Measurements from ENCODE around the gene TIAL1. TPM values are rescaled to one million over a fixed set of nuclear protein-coding genes. Genes with fewer than 3 reads are reported as not detected.
"Not testable (repeated sequence)": the region's sequence is repeated elsewhere in the genome, so short reads cannot be mapped to it uniquely, and the experiment has no call there.

TIAL1 gene
- polyA plus RNA-seq, 3 donors, result 139 to 160 (median 148) TPM

- DNase-seq (ENCODE audit: low read depth in 3 of 3, low spot score in 2 of 3), result no peak
Measured at GRCh38 chr10:119533473-119533872, 63.3 kb downstream of the TIAL1 start.

DNA sequence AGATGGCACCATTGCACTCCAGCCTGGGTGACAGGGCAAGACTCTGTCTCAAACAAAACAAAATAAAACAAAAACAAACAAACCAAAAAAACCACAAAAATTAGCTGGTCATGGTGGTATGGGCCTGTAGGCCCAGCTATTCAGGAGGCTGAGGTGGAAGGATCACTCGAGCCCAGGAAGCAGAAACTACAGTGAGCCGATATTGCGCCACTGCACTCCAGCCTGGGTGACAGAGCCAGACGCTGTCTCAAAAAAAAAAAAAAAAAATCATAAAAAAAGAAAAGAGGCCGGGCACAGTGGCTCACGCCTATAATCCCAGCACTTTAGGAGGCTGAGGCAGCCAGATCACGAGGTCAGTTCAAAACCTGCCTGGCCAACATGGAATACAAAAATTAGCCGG lies 64.0 kb downstream of the TIAL1 start:
- not testable (repeated sequence) for DNase-seq (ENCODE audit: low read depth in 3 of 3, low spot score in 2 of 3)

DNA sequence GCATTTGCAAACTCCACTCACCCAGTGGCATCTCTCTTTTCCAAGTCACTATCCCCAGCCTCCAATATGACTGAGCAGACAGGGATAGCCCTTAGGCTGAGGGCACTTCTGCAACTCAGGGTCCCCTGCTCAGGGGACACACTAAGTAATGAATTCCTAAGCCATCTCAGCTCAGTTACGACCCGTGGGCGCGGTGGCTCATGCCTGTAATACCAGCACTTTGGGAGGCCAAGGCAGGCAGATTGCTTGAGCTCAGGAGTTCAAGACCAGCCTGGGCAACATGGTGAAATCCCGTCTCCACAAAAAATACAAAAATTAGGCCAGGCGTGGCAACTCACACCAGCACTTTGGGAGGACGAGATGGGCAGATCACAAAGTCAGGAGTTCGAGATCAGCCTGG lies 64.5 kb downstream of the TIAL1 start:
- DNase-seq (ENCODE audit: low read depth in 3 of 3, low spot score in 2 of 3), result not testable (repeated sequence)

- DNase-seq (ENCODE audit: low read depth in 3 of 3, low spot score in 2 of 3), result no peak
Measured at GRCh38 chr10:119531067-119531466, 65.7 kb downstream of the TIAL1 start.

GRCh38 chr10:119528663-119529237 lies 68.0 kb downstream of the TIAL1 start:
- DNase-seq (ENCODE audit: low read depth in 3 of 3, low spot score in 2 of 3), result not testable (repeated sequence)

DNA sequence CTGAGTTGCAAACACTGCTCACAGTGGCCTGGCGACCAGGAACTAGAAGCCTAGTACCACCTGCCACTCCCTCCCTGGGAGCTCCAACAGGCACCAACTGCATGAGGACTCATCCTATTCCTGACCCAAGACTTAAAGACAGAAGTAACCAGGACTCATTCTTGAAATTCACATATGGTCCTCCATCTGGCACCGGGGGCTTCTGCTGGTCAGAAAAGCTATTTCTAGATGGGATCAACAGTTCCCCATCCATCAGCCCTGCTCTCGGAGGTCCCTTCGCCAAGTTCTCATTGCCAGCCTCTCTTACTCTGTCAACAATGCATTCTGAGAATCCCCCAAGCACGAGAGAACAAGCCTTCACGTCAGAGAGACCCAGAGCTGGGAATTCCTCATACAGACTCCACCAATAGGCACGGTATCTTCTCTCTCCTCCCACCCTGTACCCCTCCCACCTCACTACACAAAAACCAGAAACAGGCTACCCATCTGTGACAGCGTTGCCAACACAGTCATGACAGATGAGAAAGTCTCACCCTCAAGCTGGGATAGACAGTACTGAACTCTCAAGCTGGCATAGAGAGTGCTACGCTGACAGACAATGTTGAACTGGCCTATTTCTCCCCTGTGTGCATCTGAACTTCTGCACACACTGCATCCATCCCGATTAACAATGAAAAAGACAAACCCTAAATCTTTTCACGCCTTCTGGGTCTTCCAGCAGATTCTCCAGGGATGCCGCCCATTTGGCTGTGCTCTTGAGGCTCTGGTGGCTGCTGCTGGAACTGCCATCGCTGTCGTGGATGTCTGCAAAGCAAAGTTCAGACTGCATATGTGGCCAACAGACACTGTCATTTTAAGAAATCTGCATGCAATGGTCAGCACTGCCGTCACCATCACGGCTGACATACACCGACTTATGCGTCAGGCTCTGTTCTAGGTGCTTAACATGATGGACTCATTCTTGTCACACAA lies 69.9 kb downstream of the TIAL1 start:
- no peak for DNase-seq (ENCODE audit: low read depth in 3 of 3, low spot score in 2 of 3)

- DNase-seq (ENCODE audit: low read depth in 3 of 3, low spot score in 2 of 3), result no peak
Measured at GRCh38 chr10:119526149-119526548, 70.6 kb downstream of the TIAL1 start.

DNA sequence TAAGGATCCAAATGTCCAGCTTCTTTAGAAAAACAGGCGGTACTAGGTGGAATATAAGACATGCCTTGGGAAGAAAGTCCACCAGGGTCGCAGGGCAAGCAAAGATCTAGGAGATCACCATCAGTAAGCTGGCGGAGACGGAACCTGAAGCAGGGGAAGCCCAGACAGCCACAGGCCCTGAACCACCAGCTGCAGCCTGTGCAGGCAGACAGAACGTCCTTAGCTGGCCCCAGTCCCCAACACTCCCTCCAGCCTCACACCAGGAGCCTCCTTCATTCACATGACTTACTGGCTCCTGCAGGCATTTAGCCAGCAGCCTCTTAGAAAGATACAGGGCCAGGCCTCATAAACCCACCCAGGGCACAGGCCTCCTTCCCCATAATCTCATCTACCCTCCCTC lies 71.6 kb downstream of the TIAL1 start:
- no peak for DNase-seq (ENCODE audit: low read depth in 3 of 3, low spot score in 2 of 3)

- DNase-seq (ENCODE audit: low read depth in 3 of 3, low spot score in 2 of 3), result no peak
Measured at GRCh38 chr10:119524720-119525070, 72.1 kb downstream of the TIAL1 start.

DNA sequence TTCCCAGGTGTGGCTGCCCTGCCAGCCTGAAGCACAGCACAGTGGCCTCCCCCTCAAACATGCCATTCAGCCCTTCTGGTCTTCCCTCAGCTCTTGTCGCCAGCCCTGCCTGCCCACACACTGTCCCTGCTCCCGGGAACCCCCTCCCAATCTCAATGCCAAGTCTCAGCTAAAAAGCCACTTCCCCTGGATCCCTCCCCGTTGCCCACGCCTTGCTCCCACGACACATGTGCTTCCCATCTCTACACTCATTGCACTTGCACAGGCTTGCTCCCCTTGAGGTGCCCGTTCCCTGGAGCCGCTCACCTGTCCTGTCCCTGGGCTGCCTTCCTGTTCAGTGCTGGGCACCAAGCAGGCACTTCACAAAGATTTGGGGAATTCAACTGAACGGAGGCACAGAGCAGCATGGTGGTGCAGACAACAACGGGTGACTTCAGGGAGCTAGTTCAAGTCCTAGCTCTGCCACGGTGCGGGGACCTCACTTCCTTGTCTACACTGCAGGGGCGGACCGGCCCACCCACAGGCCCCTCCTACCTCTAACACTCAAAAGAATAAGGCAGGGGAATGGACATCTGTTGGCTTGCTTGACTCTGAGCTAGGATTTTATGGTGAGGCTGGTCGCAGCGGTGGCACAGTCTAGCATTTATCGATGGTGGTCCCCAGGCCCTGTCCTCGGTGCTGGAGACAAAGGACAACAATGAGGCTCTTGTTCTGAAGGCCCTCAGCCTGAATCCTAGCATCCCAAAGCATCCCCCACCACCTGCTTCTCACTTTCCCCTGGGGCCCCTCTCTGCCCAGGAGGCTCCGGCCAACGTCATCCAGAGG lies 72.7 kb downstream of the TIAL1 start:
- no peak for DNase-seq (ENCODE audit: low read depth in 3 of 3, low spot score in 2 of 3)

Other genes with a start within 250 kb of the TIAL1 start
- gene RGS10, start 54.2 kb downstream of the TIAL1 start, polyA plus RNA-seq (ENCODE audit: insufficient read length in 3 of 3), result 10 to 100 TPM; 31.4 to 36.3 (median 35.9) TPM
- gene BAG3, start 54.4 kb upstream of the TIAL1 start, polyA plus RNA-seq (ENCODE audit: insufficient read length in 3 of 3), result 10 to 100 TPM; 23.7 to 28.1 (median 27.5) TPM
- 10 to 100 TPM; 50.6 to 62.5 (median 58.1) TPM for gene INPP5F, start 129.1 kb upstream of the TIAL1 start, polyA plus RNA-seq (ENCODE audit: insufficient read length in 3 of 3)

Measured in right renal cortex interstitium (tissue), 3 donors.